ENCODE measurements around the gene HMGCS1. TPM values are rescaled to one million over a fixed set of nuclear protein-coding genes. Genes with fewer than 3 reads are reported as not detected.

HMGCS1 gene
- total and polyA plus RNA-seq, 2 of the 8 experiments (the other 6 are each of a cell fraction or from before 2014, with no cell fraction given), result 63.6 to 236 TPM

- CTCF ChIA-PET (ENCODE audit: partially characterized antibody), result no interaction called here
- Histone ChIP-seq H4K91ac (replicated peaks; ENCODE audit: insufficient read length, low read length) (no peak overlapping the region), H3K14ac (ENCODE audit: insufficient read length) (no peak overlapping the region), H2BK12ac (ENCODE audit: low read depth, low read length) (no peak overlapping the region), H3K18ac (ENCODE audit: extremely low read depth, low read length) (no peak overlapping the region), H3K79me1 (ENCODE audit: low read depth, low read length) (no peaks in the 10 kb centered on the region), H3K23me2 (ENCODE audit: low read depth, low read length) (no peaks in the 10 kb centered on the region), H3K56ac (replicated peaks; ENCODE audit: insufficient read length, low read depth, low read length) (no peak overlapping the region), H3K9ac (replicated peaks in 1 of 4; ENCODE audit: extremely low read depth in 1 of 4, low read depth in 3 of 4, low read length in 3 of 4) (no peak overlapping the region), H2BK5ac (ENCODE audit: low read depth, low read length) (no peak overlapping the region), H2BK15ac (ENCODE audit: low read length) (no peak overlapping the region), H2BK120ac (replicated peaks; ENCODE audit: low read depth, low read length) (no peak overlapping the region), H4K8ac (ENCODE audit: extremely low read depth, insufficient read depth, low read length) (no peak overlapping the region), H2AK5ac (ENCODE audit: low read depth, low read length) (no peak overlapping the region), H3K4ac (replicated peaks; ENCODE audit: insufficient read length, low read depth, low read length) (no peak overlapping the region), H4K5ac (ENCODE audit: insufficient read length, low read depth, low read length) (no peak overlapping the region), H4K20me1 (replicated peaks in 1 of 2; ENCODE audit: control insufficient read depth in 1 of 2, insufficient read depth in 2 of 2, low read length in 2 of 2) (no peaks in the 10 kb centered on the region), H3K27ac (ENCODE audit: low read depth, low read length) (no peak overlapping the region), H3K79me2 (ENCODE audit: control insufficient read depth in 1 of 2, insufficient read depth in 2 of 2, low read length in 2 of 2) (no peaks in the 10 kb centered on the region), H3K27me3 (replicated peaks in 1 of 4; ENCODE audit: control insufficient read depth in 3 of 4, extremely low read depth in 1 of 4, insufficient read depth in 3 of 4, low read length in 3 of 4) (no peaks in the 10 kb centered on the region), H3K36me3 (ENCODE audit: control insufficient read depth in 2 of 4, insufficient read depth in 4 of 4, low read length in 3 of 4) (no peaks in the 10 kb centered on the region), H3K9me3 (ENCODE audit: insufficient read depth in 2 of 2, low read depth in 1 of 2, low read length in 1 of 2) (0 out of 4 replicates have a peak, but pooled peaks cover 3 to 7% of the 10 kb centered on the region in 2 experiments), H2AFZ (ENCODE audit: low read length) (no peak overlapping the region), H2BK20ac (ENCODE audit: low read length) (no peak overlapping the region), H3K23ac (ENCODE audit: insufficient read length) (no peak overlapping the region), H3K4me2 (ENCODE audit: insufficient read depth in 1 of 2, low read depth in 2 of 2, low read length in 2 of 2) (no peak overlapping the region), H3K4me1 (replicated peaks in 1 of 4; ENCODE audit: control insufficient read depth in 3 of 4, insufficient read depth in 4 of 4, low read length in 3 of 4) (no peaks in the 10 kb centered on the region), H3K4me3 (ENCODE audit: extremely low read depth in 1 of 4, insufficient read depth in 2 of 4, low read depth in 3 of 4, low read length in 4 of 4) (no peak overlapping the region)
- 84% methylated on average over 3 of the region's 3 CpGs; no CpG with 5 or more reads in 1 of the 2 experiments for WGBS, 2 experiments (ENCODE audit: extremely low coverage in 1 of 2, insufficient coverage in 1 of 2, insufficient read length in 1 of 2, insufficient replicate concordance in 2 of 2, low coverage in 1 of 2, low lambda C conversion rate in 2 of 2, missing lambda C conversion rate in 1 of 2)
- DNase-seq (ENCODE audit: low read depth in 1 of 2, low spot score in 2 of 2) (no peak), FAIRE-seq (no peak)
- POLR2A ChIA-PET (ENCODE audit: partially characterized antibody), result no interaction called here
- TF ChIP-seq TEAD4 (IDR thresholded peaks at IDR 0.05; ENCODE audit: low read depth, low read length), result no peak
- no peak for TF ChIP-seq NRF1 (IDR thresholded peaks at IDR 0.05; ENCODE audit: low read depth, low read length)
- TF ChIP-seq CREB1 (IDR thresholded peaks at IDR 0.05), result no peak
- no peak for TF ChIP-seq TCF12 (IDR thresholded peaks at IDR 0.05; ENCODE audit: low read depth, low read length)
- no peak for TF ChIP-seq GTF2F1 (IDR thresholded peaks at IDR 0.05; ENCODE audit: borderline replicate concordance, low read depth, low read length)
- TF ChIP-seq, protein P1, sequence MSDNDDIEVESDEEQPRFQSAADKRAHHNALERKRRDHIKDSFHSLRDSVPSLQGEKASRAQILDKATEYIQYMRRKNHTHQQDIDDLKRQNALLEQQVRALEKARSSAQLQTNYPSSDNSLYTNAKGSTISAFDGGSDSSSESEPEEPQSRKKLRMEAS (IDR thresholded peaks at IDR 0.05), result no peak
- no peak for TF ChIP-seq CTBP2 (IDR thresholded peaks at IDR 0.05; ENCODE audit: borderline replicate concordance, insufficient read depth, insufficient read length, low read length)
- no peak for TF ChIP-seq USF2 (IDR thresholded peaks at IDR 0.05; ENCODE audit: low read length)
- no peak for TF ChIP-seq SP4 (IDR thresholded peaks at IDR 0.05; ENCODE audit: low read length)
- no peak for TF ChIP-seq KDM5A (IDR thresholded peaks at IDR 0.05; ENCODE audit: low read length)
- TF ChIP-seq SP2 (IDR thresholded peaks at IDR 0.05; ENCODE audit: low read length), result no peak
These were observed 41.6 kb upstream of the HMGCS1 start for GRCh38 chr5:43354774-43355173.

Data from H1 (cell line).